DMS79 (cell line): ENCODE measurements around the gene FERMT3.
"Not testable (repeated sequence)": the region's sequence is repeated elsewhere in the genome, so short reads cannot be mapped to it uniquely, and the experiment has no call there.

Source experiments
- DNase-seq: peaks from one replicate; lab custom pipeline; 2025; lab: John Stamatoyannopoulos, UW

FERMT3 gene

DNA sequence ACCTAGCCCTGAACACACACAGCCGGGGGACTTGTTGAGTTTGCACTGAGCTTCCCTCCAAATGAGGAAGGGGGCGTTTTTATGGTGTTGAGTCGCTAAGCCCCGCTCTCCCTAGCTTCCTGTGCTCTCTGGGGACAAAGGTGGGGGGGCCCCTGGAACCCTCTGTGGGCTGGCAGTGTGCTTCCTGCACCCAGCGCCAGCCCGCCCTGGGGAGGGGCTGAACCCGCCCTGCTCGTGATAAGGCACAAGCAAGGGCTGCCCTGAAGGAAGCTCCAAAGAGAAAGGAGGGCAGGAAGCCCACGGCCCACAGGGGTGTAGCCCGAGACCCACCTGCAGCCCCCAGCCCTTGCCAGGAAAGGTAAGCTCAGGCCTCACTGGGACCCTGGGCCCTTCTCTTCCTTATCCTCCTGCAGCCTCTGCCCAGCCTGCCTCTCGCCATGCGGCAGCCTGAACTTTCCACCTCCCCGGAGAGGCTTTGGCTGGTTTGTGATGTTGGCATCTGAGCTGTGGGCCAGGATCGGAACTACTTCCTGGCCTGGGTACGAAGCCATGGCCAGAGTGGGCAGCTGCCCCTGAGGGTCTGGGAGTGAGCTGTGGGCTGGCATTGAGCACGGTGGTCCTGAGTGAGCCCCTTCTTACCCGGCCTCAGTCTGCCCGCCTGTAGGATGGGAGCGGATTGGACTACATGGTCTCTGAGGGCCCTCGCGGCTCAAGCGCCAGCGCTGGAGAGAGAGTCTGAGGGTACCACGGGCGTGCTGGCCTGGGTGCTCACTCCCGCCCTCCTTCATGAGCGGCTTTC, at the start of gene FERMT3:
TSS of gene FERMT3 (plus strand) at position 265 of the 799 bp plus-strand sequence. CDS start 644 bp downstream, outside the sequence.
- no peak for DNase-seq

GRCh38 chr11:64157631-64158394, 48.7 kb upstream of the FERMT3 start:
- DNase-seq, result no peak

- no peak for DNase-seq
Measured at GRCh38 chr11:64161037-64161436, 45.5 kb upstream of the FERMT3 start.

- DNase-seq, result not testable (repeated sequence)
Measured at GRCh38 chr11:64162769-64163168, 43.8 kb upstream of the FERMT3 start.

- DNase-seq, result no peak
Measured at GRCh38 chr11:64163951-64164350, 42.6 kb upstream of the FERMT3 start.

DNA sequence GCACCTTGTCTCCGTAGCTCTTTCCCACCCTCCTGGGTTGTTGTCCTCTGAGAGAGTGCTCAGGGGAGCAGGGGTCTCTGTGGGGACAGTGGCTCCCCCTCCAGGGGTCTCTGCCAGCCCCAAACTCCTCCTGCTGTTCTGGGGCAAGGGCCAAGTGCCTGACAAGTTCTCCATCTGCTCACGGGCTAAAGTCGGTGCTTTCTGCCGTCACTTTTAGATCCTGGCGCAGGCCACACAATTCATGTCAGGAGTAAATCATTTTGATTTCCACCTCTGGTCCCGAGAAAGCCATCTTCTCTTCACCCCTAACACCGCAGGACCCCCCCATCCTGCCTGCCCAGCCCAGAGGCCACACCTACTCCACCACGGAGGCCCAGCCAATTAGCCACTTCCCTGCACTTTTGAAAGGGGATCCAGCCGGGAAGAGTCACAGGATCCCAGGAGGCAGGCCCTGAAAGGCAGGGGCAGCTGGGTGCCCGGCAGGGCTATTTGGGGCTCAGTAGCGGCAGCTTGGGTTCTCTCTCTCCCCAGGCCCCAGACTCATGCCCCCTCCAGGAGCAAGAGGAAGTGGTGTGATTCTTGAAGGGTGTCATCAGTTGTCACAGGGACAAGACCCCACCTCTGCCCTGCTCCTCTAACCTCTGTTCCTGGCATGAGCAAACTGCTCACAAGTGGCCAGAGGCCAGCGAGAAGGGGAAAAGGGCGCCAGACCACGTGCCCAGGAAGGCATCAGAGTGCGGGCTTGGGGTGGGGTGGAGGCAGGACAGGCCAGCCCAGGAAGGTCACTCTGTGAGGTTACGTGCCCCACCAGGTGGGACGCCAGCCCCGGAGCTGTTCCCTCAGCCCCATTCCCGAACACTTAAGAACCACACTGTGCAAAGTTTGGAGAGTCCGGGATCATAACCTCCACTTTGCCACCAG, 41.9 kb upstream of the FERMT3 start:
- no peak for DNase-seq

- no peak for DNase-seq
Measured at GRCh38 chr11:64165481-64165841, 41.1 kb upstream of the FERMT3 start.

DNA sequence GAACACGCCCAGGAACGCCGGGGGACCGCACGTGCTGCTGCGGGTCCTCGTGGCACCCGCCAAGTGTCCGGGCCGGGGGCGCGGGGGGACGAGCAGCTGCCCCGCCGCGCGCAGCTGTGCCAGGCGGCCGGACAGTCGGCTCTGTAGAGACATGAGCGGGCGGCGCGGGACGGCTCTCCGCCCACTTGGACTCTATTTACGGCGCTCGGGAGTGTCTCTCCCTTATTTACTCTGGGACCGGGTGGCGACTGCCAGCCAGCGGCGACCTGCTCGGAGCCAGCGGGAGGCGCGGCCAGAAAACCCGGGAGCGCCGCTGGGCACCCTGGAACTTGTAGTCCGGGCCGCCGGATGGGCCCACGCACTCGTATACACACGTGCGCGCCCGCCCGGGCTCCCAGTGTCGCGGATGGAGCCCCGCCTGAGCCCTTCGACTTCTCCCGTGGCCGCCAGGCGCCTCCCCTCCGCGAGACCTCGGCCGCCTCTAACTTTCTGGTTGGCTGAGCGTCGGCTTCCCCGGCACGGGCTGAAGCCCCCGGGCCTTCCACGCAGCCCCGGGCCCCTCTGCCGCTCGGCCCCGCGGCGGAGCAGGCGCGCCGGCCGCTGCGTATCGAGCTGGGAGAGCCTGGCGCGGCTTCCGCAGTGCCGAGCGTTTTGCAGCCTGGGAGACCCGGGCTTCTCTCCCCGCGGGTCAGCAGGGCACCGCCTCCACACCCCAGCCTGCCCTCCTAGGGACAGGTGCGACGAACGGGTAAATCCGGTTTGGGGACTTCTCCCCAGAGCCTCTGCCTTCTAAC, 40.5 kb upstream of the FERMT3 start, which contains the start of gene MACROD1:
TSS of gene MACROD1 (minus strand) at position 272 of the 794 bp plus-strand sequence. CDS start at position 153, 119 bp downstream.
- DNase-seq, result peak; percentile 91

DNA sequence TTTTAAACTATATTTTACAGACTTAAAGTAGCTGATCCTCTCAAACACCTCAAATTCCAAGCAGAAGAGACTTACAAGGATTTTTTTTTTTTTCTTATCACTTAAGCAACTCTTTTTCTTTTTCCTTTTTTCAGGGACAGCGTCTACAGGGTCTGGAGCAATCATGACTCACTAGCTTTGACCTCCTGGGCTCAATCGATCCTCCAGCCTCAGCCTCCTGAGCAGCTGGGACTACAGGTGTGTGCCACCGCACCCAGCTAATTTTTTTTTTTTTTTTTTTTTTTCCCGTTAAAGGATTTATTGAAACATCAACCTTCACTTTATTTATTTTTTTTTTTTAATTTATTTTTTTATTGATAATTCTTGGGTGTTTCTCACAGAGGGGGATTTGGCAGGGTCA, 36.1 kb upstream of the FERMT3 start:
- no peak for DNase-seq

DNA sequence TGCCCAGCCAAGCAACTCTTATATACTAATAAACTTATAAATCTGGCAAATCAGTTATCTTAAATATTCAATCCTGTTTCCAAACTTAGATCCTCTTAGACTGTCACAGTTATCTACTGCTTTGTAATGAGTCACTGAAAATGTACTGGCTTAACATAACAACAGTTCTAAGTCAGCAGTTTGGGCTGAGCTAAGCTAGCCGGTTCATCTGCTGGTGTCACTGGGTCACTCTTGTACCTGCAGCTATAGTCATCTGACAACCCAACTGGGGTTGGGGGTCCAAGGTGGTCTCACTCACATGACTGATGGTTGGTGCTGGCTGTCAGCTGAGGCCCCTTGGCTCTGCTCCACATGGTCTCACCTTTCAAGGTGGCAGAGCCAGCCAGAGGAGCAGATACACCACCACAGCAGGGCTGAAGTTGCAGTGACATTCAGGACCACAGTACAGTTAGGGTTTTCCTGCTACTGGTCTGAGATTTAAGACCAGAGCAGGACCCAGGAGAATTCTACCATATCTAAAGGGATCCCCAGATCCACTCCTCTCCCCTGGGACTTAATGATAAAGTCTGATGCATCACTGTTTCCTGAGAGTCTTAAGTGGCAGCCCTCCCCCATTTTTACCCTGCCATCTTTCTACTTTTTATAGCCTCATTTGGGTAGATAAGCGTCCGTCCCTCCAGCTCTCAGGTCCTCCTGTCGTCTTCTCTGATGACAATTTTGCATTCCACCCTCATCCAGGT, 32.7 kb upstream of the FERMT3 start:
- no peak for DNase-seq

GRCh38 chr11:64176751-64177150, 29.8 kb upstream of the FERMT3 start:
- no peak for DNase-seq

DNA sequence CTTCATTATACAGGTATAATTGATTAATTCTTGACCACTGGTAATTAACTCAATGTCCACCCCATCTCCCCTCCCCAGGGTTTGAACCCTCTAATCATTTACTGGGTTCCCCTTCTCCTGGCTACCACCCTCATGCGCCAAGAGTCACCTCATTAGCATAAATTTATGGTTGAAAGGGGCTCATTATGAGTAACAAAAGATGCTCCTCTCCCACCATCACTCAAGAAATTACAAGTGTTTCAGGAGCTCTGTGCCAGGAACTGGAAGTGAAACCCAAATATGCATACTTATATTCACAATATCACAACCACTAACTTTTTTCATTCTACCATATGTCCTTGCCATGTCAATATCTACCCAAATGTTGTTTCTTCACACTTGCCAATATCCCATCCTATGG, 28.3 kb upstream of the FERMT3 start:
- no peak for DNase-seq

- no peak for DNase-seq
Measured at GRCh38 chr11:64178951-64179639, 27.4 kb upstream of the FERMT3 start.

- DNase-seq, result no peak
Measured at GRCh38 chr11:64180891-64181290, 25.6 kb upstream of the FERMT3 start.

DNA sequence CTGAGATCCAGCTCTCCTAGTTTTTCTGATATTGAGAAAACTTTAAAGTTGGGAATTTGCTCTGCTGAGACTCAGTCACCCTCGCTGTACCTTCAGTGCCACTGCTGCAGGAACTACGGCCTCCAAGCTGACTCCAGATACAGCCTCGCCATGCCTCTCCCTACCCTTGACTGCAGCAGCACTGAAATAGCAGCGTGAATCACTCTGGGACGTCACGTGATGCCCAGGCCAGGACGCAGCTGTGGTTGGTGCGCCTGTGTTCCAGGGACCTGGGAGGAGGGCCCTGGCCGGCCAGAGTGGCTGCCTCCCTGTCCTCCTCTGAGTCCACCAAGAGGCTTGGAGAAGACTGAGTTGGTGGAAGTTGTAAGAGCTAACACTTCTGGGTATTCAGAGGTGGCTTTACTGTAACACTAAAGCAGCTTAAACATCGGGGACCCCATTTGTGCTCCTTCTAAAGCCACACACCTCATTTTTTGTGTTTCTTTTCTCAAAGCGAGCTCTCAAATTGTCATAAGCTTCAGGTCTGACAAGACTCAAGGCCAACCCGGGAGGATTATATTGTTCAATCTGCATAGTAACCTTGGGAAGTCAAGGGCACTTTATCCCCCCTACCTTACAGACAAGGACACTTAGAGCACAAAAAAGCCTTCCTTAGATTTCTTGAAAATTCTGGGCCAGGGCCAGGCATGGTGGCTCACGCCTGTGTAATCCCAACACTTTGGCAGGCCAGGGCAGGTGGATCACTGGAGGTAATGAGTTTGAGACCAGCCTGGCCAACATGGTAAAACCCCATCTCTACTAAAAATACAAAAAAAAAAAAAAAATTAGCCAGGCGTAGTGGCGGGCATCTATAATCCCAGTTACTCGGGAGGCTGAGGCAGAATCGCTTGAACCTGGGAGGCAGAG, 24.8 kb upstream of the FERMT3 start:
- DNase-seq, result peak; percentile 84

DNA sequence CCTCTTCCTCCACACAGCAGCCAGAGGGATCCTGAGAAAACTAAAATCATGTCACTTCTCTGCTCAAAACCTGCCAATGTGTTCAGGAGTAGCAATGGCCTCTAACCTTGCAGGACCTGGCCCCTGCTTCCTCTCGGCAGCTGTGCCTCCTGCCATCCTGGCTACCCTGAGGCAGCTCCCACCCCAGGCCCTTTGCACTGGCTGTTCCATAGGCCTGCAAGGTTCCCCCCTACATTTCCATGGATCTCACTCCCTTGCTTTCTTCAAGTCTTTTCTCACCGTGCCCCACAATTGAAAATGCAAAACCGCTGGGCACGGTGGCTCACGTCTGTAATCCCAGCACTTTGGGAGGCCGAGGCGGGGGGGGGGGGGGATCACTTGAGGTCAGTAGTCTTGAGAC, 22.6 kb upstream of the FERMT3 start:
- no peak for DNase-seq

- DNase-seq, result no peak
Measured at GRCh38 chr11:64185175-64185692, 21.3 kb upstream of the FERMT3 start.

DNA sequence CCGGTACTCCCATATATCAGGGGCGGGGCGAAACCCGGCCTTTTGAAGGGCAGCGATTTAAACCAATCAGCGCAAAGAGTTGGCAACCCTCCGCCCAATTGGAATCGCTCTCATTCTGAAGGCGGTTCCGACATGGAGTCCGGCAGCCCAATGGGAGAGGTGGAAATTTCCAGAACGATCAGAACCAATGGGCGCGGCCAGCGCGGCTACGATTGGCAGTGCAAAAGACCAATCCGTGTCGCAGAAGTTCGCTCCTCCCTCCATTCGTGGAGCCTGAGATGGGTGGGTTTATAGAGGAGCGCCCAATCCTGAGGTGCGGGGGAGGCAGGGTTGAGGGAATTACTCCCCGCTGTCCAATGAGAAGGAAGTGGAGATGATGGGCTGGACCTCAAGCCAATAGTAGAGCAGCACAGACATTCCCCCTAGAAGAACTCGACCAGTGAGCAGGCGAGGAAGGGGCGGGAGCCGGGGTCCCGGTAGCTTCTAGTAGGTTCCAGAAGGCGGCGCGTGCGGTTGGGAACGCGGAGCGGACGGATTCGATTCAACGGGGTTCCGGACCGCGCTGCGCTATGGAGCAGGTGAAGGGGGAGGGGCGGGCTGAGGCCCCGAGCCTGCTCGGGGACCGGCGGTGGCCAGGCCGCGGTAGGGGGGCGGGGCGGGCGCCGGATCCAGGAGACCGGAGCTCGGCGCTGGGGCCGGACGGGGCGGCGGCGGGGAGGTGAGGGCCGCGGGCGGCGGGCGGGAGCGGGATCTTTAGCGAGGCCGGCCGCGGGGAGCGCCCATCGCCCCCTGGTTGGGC, 20.6 kb upstream of the FERMT3 start, which contains the start of gene STIP1:
TSS of gene STIP1 (plus strand) at position 479 of the 799 bp plus-strand sequence. CDS start at position 570, 91 bp downstream.
- peak; percentile 100 for DNase-seq
